ENCODE results near the gene GAPDHS. TPM values are rescaled to one million over a fixed set of nuclear protein-coding genes. Genes with fewer than 3 reads are reported as not detected.

Gene GAPDHS
- total and polyA plus RNA-seq, 8 donors: not detected

DNA sequence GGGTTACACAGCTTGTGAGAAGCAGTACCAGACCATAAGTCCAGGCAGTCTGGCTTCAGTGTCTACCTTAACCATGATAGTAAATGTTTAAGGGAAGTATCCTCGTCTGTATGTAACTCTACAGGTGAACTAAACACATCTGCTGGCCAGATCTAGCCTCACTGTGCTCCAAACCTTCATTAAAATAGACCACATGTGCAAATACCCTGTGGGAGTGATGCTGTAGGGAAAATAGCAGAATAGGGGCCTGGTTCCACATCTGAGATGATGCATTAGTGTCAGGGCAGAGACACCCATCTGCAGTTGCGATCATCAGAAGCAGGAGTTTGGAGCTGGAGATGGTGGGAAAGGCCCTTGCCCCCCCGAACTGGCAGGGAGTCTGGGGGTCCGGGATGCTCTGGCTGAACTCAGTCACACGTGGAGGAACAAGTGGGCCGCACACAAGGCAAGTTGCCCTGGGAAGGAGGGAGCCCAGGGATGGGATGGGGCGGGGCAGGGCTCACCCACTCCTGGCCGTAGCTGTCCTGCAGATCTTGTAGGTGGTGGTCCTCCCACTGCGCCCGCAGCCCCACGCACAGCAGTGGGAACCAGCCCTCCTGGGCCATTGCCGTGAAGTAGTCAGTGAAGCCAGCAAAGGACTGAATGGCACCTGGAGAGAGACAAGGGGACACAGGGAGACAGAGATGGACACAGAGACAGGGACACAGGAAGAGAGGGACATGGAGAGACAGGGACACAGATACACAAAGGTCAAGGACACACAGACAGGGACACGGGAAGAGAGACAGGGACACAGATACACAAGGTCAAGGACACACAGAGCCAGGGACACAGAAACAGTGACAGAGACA is 19.5 kb downstream of the GAPDHS start:
- no peaks in the 10 kb centered on the region for H3K9me3 ChIP-seq
- TF ChIP-seq, protein P1, sequence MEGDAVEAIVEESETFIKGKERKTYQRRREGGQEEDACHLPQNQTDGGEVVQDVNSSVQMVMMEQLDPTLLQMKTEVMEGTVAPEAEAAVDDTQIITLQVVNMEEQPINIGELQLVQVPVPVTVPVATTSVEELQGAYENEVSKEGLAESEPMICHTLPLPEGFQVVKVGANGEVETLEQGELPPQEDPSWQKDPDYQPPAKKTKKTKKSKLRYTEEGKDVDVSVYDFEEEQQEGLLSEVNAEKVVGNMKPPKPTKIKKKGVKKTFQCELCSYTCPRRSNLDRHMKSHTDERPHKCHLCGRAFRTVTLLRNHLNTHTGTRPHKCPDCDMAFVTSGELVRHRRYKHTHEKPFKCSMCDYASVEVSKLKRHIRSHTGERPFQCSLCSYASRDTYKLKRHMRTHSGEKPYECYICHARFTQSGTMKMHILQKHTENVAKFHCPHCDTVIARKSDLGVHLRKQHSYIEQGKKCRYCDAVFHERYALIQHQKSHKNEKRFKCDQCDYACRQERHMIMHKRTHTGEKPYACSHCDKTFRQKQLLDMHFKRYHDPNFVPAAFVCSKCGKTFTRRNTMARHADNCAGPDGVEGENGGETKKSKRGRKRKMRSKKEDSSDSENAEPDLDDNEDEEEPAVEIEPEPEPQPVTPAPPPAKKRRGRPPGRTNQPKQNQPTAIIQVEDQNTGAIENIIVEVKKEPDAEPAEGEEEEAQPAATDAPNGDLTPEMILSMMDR (IDR thresholded peaks at IDR 0.05): no peak
- FAIRE-seq (no peak), DNase-seq (no peak), ATAC-seq (no peak)
- H3K4me3 ChIP-seq: no peak overlapping the region
- H3K4me1 ChIP-seq: peaks cover 0 to 3% (median 0%) of the 10 kb centered on the region in 3 donors
- intact Hi-C loops (cut with DNase I): no loop called here
- no peaks in the 10 kb centered on the region for H3K36me3 ChIP-seq
- no peaks in the 10 kb centered on the region for H3K27me3 ChIP-seq
- no peak overlapping the region for H3K27ac ChIP-seq
- WGBS, 2 donors: 72 to 75% methylated on average over 13 of the region's 13 CpGs

DNA sequence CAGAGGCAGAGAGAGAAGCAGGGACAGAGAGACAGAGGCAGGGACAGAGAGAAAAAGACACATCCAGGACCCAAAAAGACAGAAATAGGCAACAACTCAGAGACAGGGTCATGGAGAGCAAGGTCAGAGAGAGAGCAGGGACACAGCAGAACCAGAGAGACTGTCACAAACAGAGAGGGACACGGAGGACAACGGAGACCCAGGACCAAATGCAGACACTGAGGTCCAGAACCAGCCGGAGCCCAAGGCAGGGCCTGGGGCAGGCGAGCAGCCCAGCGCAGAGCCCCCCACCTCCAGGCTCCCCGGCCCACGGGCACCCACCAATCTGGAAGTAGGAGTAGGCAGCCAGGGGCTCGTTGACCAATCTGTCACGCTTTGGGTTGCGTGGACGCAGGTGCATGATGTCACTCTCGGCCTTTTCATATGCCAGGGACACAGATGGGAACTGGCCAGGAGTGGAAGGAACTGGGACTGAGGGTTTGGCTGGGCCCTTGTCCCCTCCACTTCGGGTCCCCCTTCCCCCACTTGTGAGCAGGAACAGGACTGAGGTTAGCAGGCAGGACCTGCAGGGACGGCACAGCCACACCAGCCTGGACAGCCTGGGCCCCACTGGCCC is 20.2 kb downstream of the GAPDHS start:
- intact Hi-C loops (cut with DNase I): no loop called here
- no peak for FAIRE-seq
- Histone ChIP-seq H3K27ac (no peak overlapping the region), H3K4me1 (peaks cover 0 to 8% (median 0%) of the 10 kb centered on the region in 3 donors), H3K27me3 (no peaks in the 10 kb centered on the region), H3K9me3 (no peaks in the 10 kb centered on the region), H3K36me3 (no peaks in the 10 kb centered on the region), H3K4me3 (no peak overlapping the region)
- no peak for DNase-seq
- no peak for ATAC-seq
- WGBS, 2 donors: 70% methylated on average over 10 to 14 of the region's 14 CpGs
- TF ChIP-seq, protein P1 (IDR thresholded peaks at IDR 0.05): no peak

DNA sequence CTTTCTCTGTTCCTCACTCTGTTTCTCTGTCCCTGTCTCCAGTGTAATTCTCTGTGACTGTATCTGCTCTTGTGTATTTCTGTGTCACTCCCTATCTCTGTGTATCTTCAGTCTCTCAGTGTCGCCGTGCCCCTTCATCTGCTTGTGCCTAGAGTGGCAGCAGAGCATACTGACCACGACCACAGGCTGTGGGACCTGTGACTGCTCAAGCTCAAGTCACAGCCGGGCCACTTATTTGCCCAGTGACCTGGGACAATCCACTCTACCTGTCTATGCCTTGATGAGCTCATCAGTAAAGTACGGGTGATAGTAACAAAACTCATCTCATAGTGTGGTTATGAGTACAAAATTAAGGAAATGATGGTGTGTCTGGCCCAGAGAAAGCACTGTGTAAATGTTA is 20.8 kb downstream of the GAPDHS start:
- 69 to 71% methylated on average over 5 of the region's 5 CpGs for whole genome bisulfite sequencing, 2 donors
- DNase-seq (no peak), FAIRE-seq (no peak), ATAC-seq (no peak)
- no peak overlapping the region for H3K27ac ChIP-seq
- no peaks in the 10 kb centered on the region for H3K9me3 ChIP-seq
- no peak overlapping the region for H3K4me3 ChIP-seq
- no peaks in the 10 kb centered on the region for H3K27me3 ChIP-seq
- H3K36me3 ChIP-seq: no peaks in the 10 kb centered on the region
- peaks cover 0 to 9% (median 0%) of the 10 kb centered on the region in 3 donors for H3K4me1 ChIP-seq
- TF ChIP-seq, protein P1 (IDR thresholded peaks at IDR 0.05): no peak
- intact Hi-C loops (cut with DNase I): no loop called here

DNA sequence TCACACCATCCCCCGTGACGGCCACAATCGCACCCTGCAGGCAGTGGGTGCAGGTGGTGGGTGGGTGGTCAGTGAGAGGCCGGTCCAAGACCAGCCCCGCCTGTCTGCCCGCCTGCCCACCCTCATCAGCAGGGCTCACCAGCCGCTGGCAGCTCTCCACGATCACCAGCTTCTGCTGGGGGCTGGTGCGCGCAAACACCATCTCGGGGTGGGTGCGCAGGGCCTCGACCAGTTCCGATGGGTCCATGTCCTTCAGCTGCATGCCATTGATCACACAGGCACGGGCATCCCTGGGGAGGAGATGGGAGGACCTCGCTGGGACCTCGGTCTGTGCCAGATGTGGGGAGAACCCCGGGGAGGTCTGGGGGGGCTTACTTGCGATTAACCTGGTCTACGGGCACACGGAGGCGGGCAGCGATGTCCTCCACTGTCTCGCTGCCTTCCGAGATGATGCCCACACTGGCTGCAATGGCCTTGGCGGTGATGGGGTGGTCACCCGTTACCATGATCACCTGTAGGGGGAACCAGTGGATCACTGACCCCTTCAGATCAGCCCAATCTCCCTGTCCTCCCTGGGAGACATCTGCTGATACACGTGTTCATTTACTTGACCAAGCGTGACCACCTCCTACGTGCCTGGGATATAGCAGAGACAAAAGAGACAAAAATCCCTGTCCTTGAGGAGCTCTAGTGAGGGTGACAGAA is 22.2 kb downstream of the GAPDHS start:
- no peaks in the 10 kb centered on the region for H3K9me3 ChIP-seq
- H3K4me1 ChIP-seq: peaks cover 0 to 6% (median 0%) of the 10 kb centered on the region in 3 donors
- no peak overlapping the region for H3K27ac ChIP-seq
- no peak overlapping the region for H3K4me3 ChIP-seq
- 75 to 78% methylated on average over 30 of the region's 30 CpGs for WGBS, 2 donors
- FAIRE-seq (no peak), ATAC-seq (no peak), DNase-seq (peak in 1 of 6 donors; percentile 47)
- no peaks in the 10 kb centered on the region for H3K36me3 ChIP-seq
- TF ChIP-seq, protein P1 (IDR thresholded peaks at IDR 0.05): no peak
- intact Hi-C loops (cut with DNase I): no loop called here
- H3K27me3 ChIP-seq: no peaks in the 10 kb centered on the region

All from pancreas (tissue), 10 donors.